Kidney (tissue), 14 donors: ENCODE results near the gene BCAP29. TPM values are rescaled to one million over a fixed set of nuclear protein-coding genes. Genes with fewer than 3 reads are reported as not detected.

Experiments used
- DNase-seq, 5 donors: peaks; one replicate each; pipeline ENCODE4 v3.0.0-alpha.2; 2013 to 2020
- FAIRE-seq: peaks from 2 replicates; lab custom pipeline; 2012; peaks lifted over from hg19 to GRCh38; lab: Jason Lieb, UNC
- H3K27ac ChIP-seq, 2 donors: one replicate each; pipeline ENCODE4 v1.7.0; 2013; ENCODE audit warnings: low read depth in 2 of 2, low read length in 2 of 2, inconsistent platforms in 1 of 2
- H3K27me3 ChIP-seq: one replicate; pipeline ENCODE4 v1.7.1; 2013; ENCODE audit warnings: low read length, inconsistent platforms; ENCODE audit not compliant: control insufficient read depth, insufficient read depth
- H3K36me3 ChIP-seq, 3 donors: one replicate each; pipeline versions ENCODE4 v1.7.0 to v1.7.1; 2013; ENCODE audit warnings: low read length in 3 of 3, control low read depth in 1 of 3, inconsistent platforms in 1 of 3; ENCODE audit not compliant: insufficient read depth in 3 of 3, control insufficient read depth in 2 of 3
- H3K4me1 ChIP-seq, 3 donors: one replicate each; pipeline versions ENCODE4 v1.7.0 to v1.7.1; 2013; ENCODE audit warnings: low read length in 3 of 3, inconsistent platforms in 1 of 3, low read depth in 1 of 3; ENCODE audit not compliant: control insufficient read depth in 2 of 3, insufficient read depth in 2 of 3
- H3K4me3 ChIP-seq, 3 donors: one replicate each; pipeline versions ENCODE4 v1.7.0 to v1.8.1; 2013; ENCODE audit warnings: low read length in 3 of 3, control low read depth in 1 of 3, inconsistent platforms in 1 of 3
- H3K9ac ChIP-seq, 3 donors: one replicate each; pipeline versions ENCODE4 v1.7.0 to v1.7.1; 2013; ENCODE audit warnings: low read length in 3 of 3, control low read depth in 1 of 3, inconsistent platforms in 1 of 3
- H3K9me3 ChIP-seq, 3 donors: one replicate each; pipeline versions ENCODE4 v1.7.0 to v1.7.1; 2013; ENCODE audit warnings: low read length in 3 of 3, control low read depth in 1 of 3, inconsistent platforms in 1 of 3; ENCODE audit not compliant: control insufficient read depth in 2 of 3, insufficient read depth in 1 of 3
- CTCF ChIP-seq: IDR thresholded peaks from 3 replicates; pipeline ENCODE4 v1.5.1; 2012; ENCODE audit warnings: mild to moderate bottlenecking, moderate library complexity, borderline replicate concordance; ENCODE audit not compliant: insufficient read depth; ENCODE audit errors: extremely low read depth
- intact Hi-C: fragments of 100-400 bp; cut with DNase I; formaldehyde crosslinking; loops from one replicate; pipeline ENCODE4 v1.11.1; 2022
- polyA plus RNA-seq: library from polyadenylated mRNA; stranded (reverse); fragments of 350-450 nt; fragmentation: Illumina TruSeq; extraction: RNeasy Lipid Tissue Mini Kit (QIAGEN cat#74804); gene quantifications from one replicate; pipeline ENCODE4 v1.2.3, GENCODE V29; 2014; ENCODE audit warnings: low read depth, low replicate concordance; ENCODE audit not compliant: insufficient read depth
- total RNA-seq: library from RNA; stranded (reverse); fragmentation: NEBNext Ultra II Directional; extraction: Animal tissue kit (Norgen Biotek cat#: 25700); gene quantifications from one replicate; pipeline ENCODE4 v1.2.1, GENCODE V29; 2021
- donor health status: control.
- donor health status: control.
- donor health status: control.
- donor health status: control.
- donor health status: control.
- donor health status: DM: yes; HTN: yes; CAD: no.
- donor health status: Normal renal cell carcinoma (clear cell type).

BCAP29 gene
- total and polyA plus RNA-seq, 2 donors from 2014 or later, result 31.2 to 50.2 TPM

DNA sequence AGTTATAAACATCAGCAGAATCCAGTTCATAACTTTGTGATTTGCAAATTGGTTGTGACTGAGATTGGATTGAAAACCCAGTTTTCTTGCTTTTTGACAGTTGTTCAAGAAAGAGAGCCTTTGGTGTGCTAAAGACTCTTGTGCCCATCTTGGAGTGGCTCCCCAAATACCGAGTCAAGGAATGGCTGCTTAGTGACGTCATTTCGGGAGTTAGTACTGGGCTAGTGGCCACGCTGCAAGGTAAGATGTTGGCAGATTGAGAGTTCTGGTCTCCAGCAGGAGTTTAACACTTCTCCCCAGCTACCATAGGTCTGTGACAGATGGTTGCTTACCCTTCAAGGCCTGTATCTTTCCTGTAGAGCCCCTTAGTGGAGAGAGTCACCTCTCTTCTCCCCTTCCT, 83.2 kb downstream of the BCAP29 start:
- DNase-seq (no peak), FAIRE-seq (no peak)
- Histone ChIP-seq H3K4me3 (no peak overlapping the region), H3K9me3 (no peaks in the 10 kb centered on the region), H3K9ac (no peak overlapping the region), H3K27ac (no peak overlapping the region), H3K36me3 (no peaks in the 10 kb centered on the region), H3K4me1 (peaks cover 0 to 13% (median 0%) of the 10 kb centered on the region in 3 donors), H3K27me3 (peaks cover 11% of the 10 kb centered on the region)
- intact Hi-C loops, result no loop called here
- TF ChIP-seq CTCF, result no peak

DNA sequence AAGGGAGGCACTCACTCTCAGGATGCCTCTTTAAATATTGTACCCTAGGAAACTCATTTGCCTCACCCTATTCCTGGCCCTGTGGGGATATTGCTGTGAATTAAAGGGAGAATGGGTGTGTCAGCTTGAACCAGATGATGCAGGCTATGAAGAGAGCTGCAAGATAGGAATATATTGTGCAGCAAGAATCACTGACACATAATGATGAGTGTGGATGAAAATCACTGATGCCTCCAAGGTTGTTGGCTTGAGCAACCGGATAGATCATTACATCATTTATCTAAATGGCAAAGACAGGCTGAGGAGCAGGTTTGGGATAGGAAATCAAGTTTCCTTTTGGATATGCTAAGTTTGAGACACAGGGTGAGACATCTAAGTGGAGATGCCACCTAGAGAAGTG, 86.7 kb downstream of the BCAP29 start:
- no peak overlapping the region for H3K27ac ChIP-seq
- H3K4me3 ChIP-seq, result no peak overlapping the region
- H3K9me3 ChIP-seq, result no peaks in the 10 kb centered on the region
- no peaks in the 10 kb centered on the region for H3K36me3 ChIP-seq
- DNase-seq (no peak), FAIRE-seq (no peak)
- H3K4me1 ChIP-seq, result peaks cover 0 to 1% (median 0%) of the 10 kb centered on the region in 3 donors
- peaks cover 5% of the 10 kb centered on the region for H3K27me3 ChIP-seq
- no peak overlapping the region for H3K9ac ChIP-seq
- intact Hi-C loops, result no loop called here
- no peak for TF ChIP-seq CTCF

DNA sequence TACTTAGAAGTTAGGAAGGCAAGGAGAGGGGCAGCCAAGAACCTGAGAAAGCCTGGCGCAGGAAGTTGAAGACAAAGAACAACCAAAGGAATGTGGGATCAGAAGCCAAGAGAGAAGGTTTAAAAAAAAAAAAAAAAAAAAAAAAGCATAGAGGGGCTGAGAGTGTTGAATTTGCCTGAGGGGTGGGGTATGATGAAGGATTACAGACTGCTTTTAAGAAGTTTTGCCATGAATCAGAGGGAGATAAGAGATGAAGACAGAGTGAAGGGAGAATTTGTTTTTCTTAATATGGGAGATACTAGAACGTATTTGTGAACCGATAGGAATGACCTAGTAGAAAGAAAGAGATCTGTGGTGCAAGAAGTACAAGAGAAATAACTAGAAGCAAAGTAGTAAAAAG, 87.3 kb downstream of the BCAP29 start:
- intact Hi-C loops, result no loop called here
- no peak overlapping the region for H3K4me3 ChIP-seq
- no peak overlapping the region for H3K27ac ChIP-seq
- H3K27me3 ChIP-seq, result peaks cover under 1% of the 10 kb centered on the region
- H3K9me3 ChIP-seq, result no peaks in the 10 kb centered on the region
- H3K9ac ChIP-seq, result no peak overlapping the region
- H3K4me1 ChIP-seq, result no peaks in the 10 kb centered on the region
- H3K36me3 ChIP-seq, result no peaks in the 10 kb centered on the region
- no peak for DNase-seq
- FAIRE-seq, result no peak
- no peak for TF ChIP-seq CTCF

DNA sequence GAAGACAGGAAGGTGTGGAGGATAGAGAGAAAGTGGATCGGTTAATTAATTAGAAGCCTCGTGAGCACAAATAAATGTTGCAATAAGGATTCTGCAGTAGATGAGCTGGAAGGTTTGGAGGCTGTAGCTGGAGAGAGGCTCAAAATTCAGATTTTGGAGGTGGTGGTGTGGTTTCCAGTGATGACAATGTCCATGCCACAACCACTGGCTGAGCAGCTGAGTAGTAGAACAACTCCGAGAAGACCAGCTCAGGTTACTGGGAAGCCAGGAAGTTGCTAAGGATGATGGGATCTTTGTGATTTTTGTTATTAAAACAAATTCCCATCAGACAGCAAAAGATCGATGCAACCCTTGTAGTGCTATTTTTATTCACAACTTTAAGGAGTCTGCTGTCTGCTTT, 88.2 kb downstream of the BCAP29 start:
- no peaks in the 10 kb centered on the region for H3K4me1 ChIP-seq
- DNase-seq (no peak), FAIRE-seq (no peak)
- no peaks in the 10 kb centered on the region for H3K36me3 ChIP-seq
- no peak overlapping the region for H3K27ac ChIP-seq
- H3K4me3 ChIP-seq, result no peak overlapping the region
- H3K27me3 ChIP-seq, result no peaks in the 10 kb centered on the region
- no peak overlapping the region for H3K9ac ChIP-seq
- no peaks in the 10 kb centered on the region for H3K9me3 ChIP-seq
- TF ChIP-seq CTCF, result no peak
- intact Hi-C loops, result no loop called here
